ENCODE data around the gene HYCC2. TPM values are rescaled to one million over a fixed set of nuclear protein-coding genes. Genes with fewer than 3 reads are reported as not detected.

Gene HYCC2
- total and polyA plus RNA-seq, 3 experiments from 2014 or later: 25.5 to 32.9 (median 27.7) TPM

GRCh38 chr2:201116115-201116958 is 44.9 kb upstream of the HYCC2 start, which contains the start of gene CFLAR:
Gene CFLAR (plus strand): TSS chr2:201116164. CDS start chr2:201129866, 13,702 bp downstream.
- H3K27me3 ChIP-seq (ENCODE audit: insufficient read depth, low read length, poor library complexity, severe bottlenecking): no peaks in the 10 kb centered on the region
- POLR2A ChIA-PET: interaction anchor here (0.6 to 4.6 kb wide), 26 partner anchors 12 to 403 kb away, joined by 3 to 77 read pairs (median 4); partner anchors contain the start of genes BZW1, CASP10, CASP8 and CLK1
- peaks cover 0 to 1% of the 10 kb centered on the region in 2 donors for H3K27me3 Mint-ChIP-seq
- CTCF ChIA-PET: interaction anchor here (1.0 to 5.9 kb wide), 15 partner anchors 9 to 226 kb away, joined by 3 to 71 read pairs (median 5); partner anchors contain the start of genes HYCC2, NDUFB3 and ORC2
- H3K27ac Mint-ChIP-seq: peak within 1 kb of the TSS; percentile 96 to 100 (median 99)
- peak within 1 kb of the TSS; percentile 89 for H3K4me3 ChIP-seq (ENCODE audit: low read length)
- H3K4me1 Mint-ChIP-seq: peaks cover 30 to 54% (median 46%) of the 10 kb centered on the region in 3 donors
- peaks cover 23% of the 10 kb centered on the region for H3K4me1 ChIP-seq (ENCODE audit: insufficient read depth, low read length)
- peak within 1 kb of the TSS; percentile 96 for H3K27ac ChIP-seq (ENCODE audit: low read depth, low read length)
- H3K9me3 ChIP-seq (ENCODE audit: low read length): no peaks in the 10 kb centered on the region
- no peaks in the 10 kb centered on the region for H3K36me3 ChIP-seq (ENCODE audit: insufficient read depth, low read length)
- peak within 1 kb of the TSS; percentile 92 to 100 (median 95) for H3K4me3 Mint-ChIP-seq
- H3K36me3 Mint-ChIP-seq: peaks cover 4 to 42% (median 6%) of the 10 kb centered on the region in 3 donors
- peak; percentile 73 to 89 (median 83) for DNase-seq
- H3K9me3 Mint-ChIP-seq: no peaks in the 10 kb centered on the region

- H3K36me3 ChIP-seq (ENCODE audit: insufficient read depth, low read length): no peaks in the 10 kb centered on the region
- peaks cover 0 to 32% (median 3%) of the 10 kb centered on the region in 3 donors for H3K36me3 Mint-ChIP-seq
- POLR2A ChIA-PET: interaction anchor here (0.6 to 4.6 kb wide), 5 partner anchors 14 to 251 kb away, joined by 3 to 77 read pairs (median 5); partner anchors contain the start of gene CLK1
Observed at GRCh38 chr2:201114846-201115245, 43.4 kb upstream of the HYCC2 start.

GRCh38 chr2:201114350-201114749 is 42.9 kb upstream of the HYCC2 start:
- H3K4me1 Mint-ChIP-seq: peaks cover 23 to 42% (median 39%) of the 10 kb centered on the region in 3 donors
- H3K27ac Mint-ChIP-seq: peak overlapping the region; percentile 96 to 100 (median 99)
- POLR2A ChIA-PET: interaction anchor here (1.0 to 4.3 kb wide), 3 partner anchors 14 to 250 kb away, joined by 3 to 41 read pairs (median 5); partner anchors contain the start of gene CLK1
- Histone ChIP-seq H3K9me3 (ENCODE audit: low read length) (no peaks in the 10 kb centered on the region), H3K27me3 (ENCODE audit: insufficient read depth, low read length, poor library complexity, severe bottlenecking) (no peaks in the 10 kb centered on the region), H3K4me1 (ENCODE audit: insufficient read depth, low read length) (peaks cover 15% of the 10 kb centered on the region), H3K4me3 (ENCODE audit: low read length) (no peak overlapping the region), H3K27ac (ENCODE audit: low read depth, low read length) (no peak overlapping the region), H3K36me3 (ENCODE audit: insufficient read depth, low read length) (no peaks in the 10 kb centered on the region)
- no peak for DNase-seq
- CTCF ChIA-PET: interaction anchor here (5.3 to 5.9 kb wide), 2 partner anchors 17 to 45 kb away, joined by 65 to 71 read pairs; no protein-coding TSS in a partner anchor
- peak overlapping the region; percentile 41 to 98 (median 95) for H3K4me3 Mint-ChIP-seq
- peaks cover 0 to 1% of the 10 kb centered on the region in 2 donors for H3K27me3 Mint-ChIP-seq
- no peaks in the 10 kb centered on the region for H3K9me3 Mint-ChIP-seq
- peaks cover 0 to 29% (median 3%) of the 10 kb centered on the region in 3 donors for H3K36me3 Mint-ChIP-seq

More at GRCh38 chr2:201114846-201115245, 43.4 kb upstream of the HYCC2 start:
- H3K4me3 Mint-ChIP-seq: peak overlapping the region; percentile 92 to 100 (median 95)
- no peak for DNase-seq
- Histone ChIP-seq H3K9me3 (ENCODE audit: low read length) (no peaks in the 10 kb centered on the region), H3K27me3 (ENCODE audit: insufficient read depth, low read length, poor library complexity, severe bottlenecking) (no peaks in the 10 kb centered on the region), H3K27ac (ENCODE audit: low read depth, low read length) (no peak overlapping the region), H3K4me1 (ENCODE audit: insufficient read depth, low read length) (peaks cover 15% of the 10 kb centered on the region), H3K4me3 (ENCODE audit: low read length) (no peak overlapping the region)
- H3K4me1 Mint-ChIP-seq: peaks cover 23 to 42% (median 39%) of the 10 kb centered on the region in 3 donors
- peak overlapping the region; percentile 96 to 100 (median 99) for H3K27ac Mint-ChIP-seq
- H3K9me3 Mint-ChIP-seq: no peaks in the 10 kb centered on the region
- peaks cover 0 to 1% of the 10 kb centered on the region in 2 donors for H3K27me3 Mint-ChIP-seq
- CTCF ChIA-PET: interaction anchor here (1.4 to 5.9 kb wide), 5 partner anchors 16 to 225 kb away, joined by 5 to 71 read pairs (median 41); no protein-coding TSS in a partner anchor

- peaks cover 0 to under 1% of the 10 kb centered on the region in 2 donors for H3K27me3 Mint-ChIP-seq
- DNase-seq: no peak
- no peak overlapping the region for H3K27ac ChIP-seq (ENCODE audit: low read depth, low read length)
- peaks cover 15% of the 10 kb centered on the region for H3K4me1 ChIP-seq (ENCODE audit: insufficient read depth, low read length)
- no peak overlapping the region for H3K4me3 Mint-ChIP-seq
- H3K9me3 ChIP-seq (ENCODE audit: low read length): no peaks in the 10 kb centered on the region
- peak overlapping the region in 1 of 8 donors; percentile 68 for H3K27ac Mint-ChIP-seq
- CTCF ChIA-PET: interaction anchor here (1.5 kb wide), 1 partner anchor 19 kb away, joined by 3 read pairs; no protein-coding TSS in a partner anchor
- H3K4me3 ChIP-seq (ENCODE audit: low read length): no peak overlapping the region
- no peaks in the 10 kb centered on the region for H3K9me3 Mint-ChIP-seq
- H3K27me3 ChIP-seq (ENCODE audit: insufficient read depth, low read length, poor library complexity, severe bottlenecking): no peaks in the 10 kb centered on the region
- H3K36me3 ChIP-seq (ENCODE audit: insufficient read depth, low read length): no peaks in the 10 kb centered on the region
- peaks cover 0 to 7% (median 5%) of the 10 kb centered on the region in 3 donors for H3K36me3 Mint-ChIP-seq
- POLR2A ChIA-PET: no interaction called here
- H3K4me1 Mint-ChIP-seq: peaks cover 16 to 39% (median 26%) of the 10 kb centered on the region in 3 donors
Observed at GRCh38 chr2:201111096-201111495, 39.6 kb upstream of the HYCC2 start.

GRCh38 chr2:201110615-201111014 is 39.1 kb upstream of the HYCC2 start:
- Histone ChIP-seq H3K36me3 (ENCODE audit: insufficient read depth, low read length) (no peaks in the 10 kb centered on the region), H3K4me1 (ENCODE audit: insufficient read depth, low read length) (peaks cover 15% of the 10 kb centered on the region), H3K4me3 (ENCODE audit: low read length) (no peak overlapping the region), H3K27me3 (ENCODE audit: insufficient read depth, low read length, poor library complexity, severe bottlenecking) (no peaks in the 10 kb centered on the region), H3K9me3 (ENCODE audit: low read length) (no peaks in the 10 kb centered on the region), H3K27ac (ENCODE audit: low read depth, low read length) (no peak overlapping the region)
- H3K36me3 Mint-ChIP-seq: peaks cover 0 to 5% (median 3%) of the 10 kb centered on the region in 3 donors
- peak overlapping the region in 1 of 8 donors; percentile 68 for H3K27ac Mint-ChIP-seq
- no peak overlapping the region for H3K4me3 Mint-ChIP-seq
- DNase-seq: no peak
- CTCF ChIA-PET: interaction anchor here (0.6 to 1.2 kb wide), 3 partner anchors 41 to 122 kb away, joined by 3 read pairs; no protein-coding TSS in a partner anchor
- POLR2A ChIA-PET: no interaction called here
- H3K4me1 Mint-ChIP-seq: peaks cover 15 to 34% (median 24%) of the 10 kb centered on the region in 3 donors
- no peaks in the 10 kb centered on the region for H3K27me3 Mint-ChIP-seq
- no peaks in the 10 kb centered on the region for H3K9me3 Mint-ChIP-seq

- Mint-ChIP-seq H3K4me3 (no peak overlapping the region), H3K36me3 (peaks cover 0 to 5% (median 1%) of the 10 kb centered on the region in 3 donors), H3K4me1 (peaks cover 3 to 20% (median 10%) of the 10 kb centered on the region in 3 donors), H3K27me3 (no peaks in the 10 kb centered on the region), H3K9me3 (no peaks in the 10 kb centered on the region), H3K27ac (no peak overlapping the region)
- no peak for DNase-seq
- Histone ChIP-seq H3K27ac (ENCODE audit: low read depth, low read length) (no peak overlapping the region), H3K27me3 (ENCODE audit: insufficient read depth, low read length, poor library complexity, severe bottlenecking) (no peaks in the 10 kb centered on the region), H3K9me3 (ENCODE audit: low read length) (no peaks in the 10 kb centered on the region), H3K4me1 (ENCODE audit: insufficient read depth, low read length) (peaks cover under 1% of the 10 kb centered on the region), H3K4me3 (ENCODE audit: low read length) (no peak overlapping the region), H3K36me3 (ENCODE audit: insufficient read depth, low read length) (no peaks in the 10 kb centered on the region)
- ChIA-PET CTCF (interaction anchor here (1.7 kb wide), 1 partner anchor 40 kb away, joined by 4 read pairs; no protein-coding TSS in a partner anchor), POLR2A (no interaction called here)
Observed at GRCh38 chr2:201109186-201109585, 37.7 kb upstream of the HYCC2 start.

GRCh38 chr2:201108341-201108740 is 36.9 kb upstream of the HYCC2 start:
- Histone ChIP-seq H3K4me1 (ENCODE audit: insufficient read depth, low read length) (no peaks in the 10 kb centered on the region), H3K9me3 (ENCODE audit: low read length) (no peaks in the 10 kb centered on the region), H3K27ac (ENCODE audit: low read depth, low read length) (no peak overlapping the region), H3K4me3 (ENCODE audit: low read length) (no peak overlapping the region), H3K36me3 (ENCODE audit: insufficient read depth, low read length) (no peaks in the 10 kb centered on the region), H3K27me3 (ENCODE audit: insufficient read depth, low read length, poor library complexity, severe bottlenecking) (no peaks in the 10 kb centered on the region)
- no peak overlapping the region for H3K27ac Mint-ChIP-seq
- H3K9me3 Mint-ChIP-seq: no peaks in the 10 kb centered on the region
- H3K36me3 Mint-ChIP-seq: peaks cover 0 to 5% (median 1%) of the 10 kb centered on the region in 3 donors
- H3K4me1 Mint-ChIP-seq: peaks cover under 1 to 15% (median 5%) of the 10 kb centered on the region in 3 donors
- DNase-seq: no peak
- CTCF ChIA-PET: interaction anchor here (1.0 to 1.7 kb wide), 2 partner anchors 39 to 124 kb away, joined by 3 to 4 read pairs; no protein-coding TSS in a partner anchor
- no peaks in the 10 kb centered on the region for H3K27me3 Mint-ChIP-seq
- POLR2A ChIA-PET: interaction anchor here (0.7 kb wide), 1 partner anchor 74 kb away, joined by 8 read pairs; the partner anchor contains the start of gene CASP10
- H3K4me3 Mint-ChIP-seq: no peak overlapping the region

Measured in CD8-positive, alpha-beta memory T cell (primary cell).